Dedifferentiated amniotic fluid mesenchymal stem cell (primary cell): Measurements from ENCODE around the gene DMAC2L.
A peak's percentile ranks its signal among the peaks of the same experiment; 100 is the strongest.
"Not testable (repeated sequence)": the region's sequence is repeated elsewhere in the genome, so short reads cannot be mapped to it uniquely, and the experiment has no call there.

ENCODE experiments used
- DNase-seq: peaks from one replicate; pipeline ENCODE4 v3.0.0-alpha.2; 2016; ENCODE audit errors: extremely low spot score

Gene DMAC2L, protein sequence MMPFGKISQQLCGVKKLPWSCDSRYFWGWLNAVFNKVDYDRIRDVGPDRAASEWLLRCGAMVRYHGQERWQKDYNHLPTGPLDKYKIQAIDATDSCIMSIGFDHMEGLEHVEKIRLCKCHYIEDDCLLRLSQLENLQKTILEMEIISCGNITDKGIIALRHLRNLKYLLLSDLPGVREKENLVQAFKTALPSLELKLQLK

DNA sequence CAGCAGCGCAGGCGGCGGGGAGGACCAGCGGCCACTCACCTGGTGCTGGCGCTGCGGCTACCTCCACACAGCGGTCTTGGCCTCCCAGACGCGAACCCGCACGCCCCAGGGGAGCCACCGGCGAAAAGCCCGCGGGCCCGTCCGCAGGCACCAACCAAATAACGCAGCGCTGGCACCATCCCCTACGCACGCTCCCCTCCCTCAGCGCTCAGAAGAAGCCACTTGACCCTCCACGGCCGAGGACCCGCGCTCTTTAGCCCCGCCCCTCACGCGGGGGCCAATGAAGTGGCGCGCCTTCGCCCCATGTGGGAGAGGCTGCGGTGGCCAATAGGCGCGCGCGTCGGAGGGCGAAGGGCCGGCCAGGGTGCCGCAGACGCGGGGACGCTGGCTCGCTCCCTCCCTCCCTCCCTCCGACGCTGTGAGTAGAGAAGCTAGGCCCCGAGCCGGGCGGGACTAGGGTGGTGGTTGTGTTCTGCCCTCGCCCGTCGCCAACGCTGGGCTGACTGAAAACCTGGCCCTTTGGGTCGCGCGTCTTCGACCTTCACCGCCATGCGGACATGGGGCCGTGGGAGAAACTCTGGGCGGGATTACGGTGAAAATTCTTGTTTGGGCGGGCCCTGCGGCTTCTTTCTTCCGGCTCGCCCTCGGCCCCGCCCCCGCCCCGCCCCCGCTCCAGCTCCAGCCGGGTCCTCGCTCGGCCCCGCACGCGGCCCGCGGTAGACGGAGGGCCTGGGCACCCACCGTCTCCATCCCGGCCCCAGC lies at the start of gene DMAC2L, which contains the start of gene L2HGDH:
TSS of gene DMAC2L (plus strand) at position 353 of the 762 bp plus-strand sequence. CDS start 9,164 bp downstream, outside the sequence.
TSS of gene L2HGDH (minus strand) at position 258 of the 762 bp plus-strand sequence. CDS start at position 179, 79 bp downstream.
- DNase-seq = peak; percentile 92

DNA sequence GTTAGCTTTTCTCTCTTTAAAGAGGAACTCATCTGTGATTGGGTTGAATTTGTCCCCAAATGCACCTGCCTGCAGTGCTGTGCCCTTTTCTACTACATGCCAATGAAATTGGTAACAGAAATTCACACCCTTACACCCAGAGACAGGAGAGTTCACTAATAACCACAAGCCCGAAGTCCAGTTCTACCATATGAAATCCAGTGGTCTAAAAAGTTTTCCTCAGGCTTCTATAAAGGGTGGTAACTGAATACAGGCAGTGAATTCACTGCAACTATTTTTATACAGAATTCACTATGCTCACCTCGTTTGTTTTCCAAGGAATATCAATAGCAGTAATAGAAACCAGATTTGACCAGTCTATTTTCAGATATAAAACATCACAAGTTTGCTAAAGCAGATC lies 49.3 kb upstream of the DMAC2L start:
- DNase-seq = no peak

DNA sequence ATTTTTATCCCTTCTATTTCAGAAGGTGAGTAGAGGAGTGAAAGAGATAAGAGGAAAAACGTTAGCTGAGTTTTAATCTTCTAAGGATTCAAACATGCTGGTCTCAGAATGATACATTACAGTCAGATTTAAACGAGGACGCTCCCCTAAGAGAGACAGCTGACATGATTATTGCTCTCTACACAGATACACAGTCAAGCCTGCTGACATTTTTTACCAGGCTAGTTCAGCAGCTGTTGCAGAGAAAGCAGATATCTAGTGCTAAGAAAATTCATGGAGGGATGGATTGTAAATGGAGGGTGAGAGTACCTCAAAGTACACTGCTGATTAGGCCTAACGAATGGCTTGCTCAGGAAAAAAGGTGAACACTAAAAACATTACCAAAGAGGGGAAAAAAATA lies 48.8 kb upstream of the DMAC2L start:
- DNase-seq = no peak

DNA sequence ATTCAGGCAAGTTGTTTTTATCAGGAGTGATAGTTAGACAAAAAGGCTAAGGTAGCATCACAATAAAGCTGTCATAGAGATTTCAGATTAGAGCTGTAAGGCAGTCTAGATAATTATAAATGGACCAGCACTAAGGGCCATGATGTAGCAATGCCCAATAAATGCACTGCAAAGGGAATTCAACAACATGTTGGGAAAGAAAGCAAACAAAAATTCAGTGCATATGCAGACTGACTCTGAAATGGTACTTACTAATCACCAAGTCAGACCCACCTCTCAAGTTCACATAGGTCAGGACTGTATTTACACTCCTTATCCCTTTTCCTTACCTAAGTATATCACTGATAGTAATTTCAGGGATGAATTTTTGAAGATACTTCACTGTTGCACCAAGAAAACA lies 47.1 kb upstream of the DMAC2L start:
- no peak for DNase-seq

DNA sequence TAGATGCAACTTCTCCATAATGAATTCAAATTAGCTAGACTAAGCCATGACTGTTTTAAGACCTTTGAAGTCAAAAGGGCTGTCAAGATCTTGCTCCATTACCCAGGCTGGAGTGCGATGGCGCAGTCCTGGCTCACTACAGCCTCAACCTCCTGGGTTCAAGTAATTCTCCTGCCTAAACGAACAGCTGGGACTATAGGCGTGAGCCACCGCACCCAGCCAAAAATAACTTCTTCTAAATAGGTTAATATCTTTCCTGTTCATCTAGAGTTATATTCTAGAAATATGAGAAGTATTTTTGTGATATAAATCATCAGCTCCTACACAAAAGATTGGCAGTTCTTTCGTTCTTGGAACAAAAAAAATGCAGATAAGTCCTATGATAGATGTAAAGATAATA lies 41.2 kb upstream of the DMAC2L start:
- no peak for DNase-seq

DNA sequence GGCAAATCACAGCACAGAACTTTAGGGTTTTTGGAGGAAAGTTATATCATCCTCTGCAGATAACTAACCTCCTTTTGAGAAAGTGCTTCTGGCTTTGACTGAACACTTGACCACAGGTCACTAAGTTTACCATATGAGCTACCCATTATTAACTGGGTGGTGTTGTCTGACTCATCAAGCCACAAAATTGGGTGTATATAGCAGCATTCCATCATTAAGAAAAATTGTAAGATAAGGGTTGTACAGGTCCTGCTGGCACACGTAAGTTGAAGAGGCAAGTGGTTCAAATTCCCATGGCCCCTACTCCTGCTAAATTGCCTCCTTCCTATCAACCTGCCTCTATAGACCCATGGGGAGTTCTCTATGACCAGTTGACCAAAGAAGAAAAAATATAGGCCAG lies 39.6 kb upstream of the DMAC2L start:
- DNase-seq = no peak

DNA sequence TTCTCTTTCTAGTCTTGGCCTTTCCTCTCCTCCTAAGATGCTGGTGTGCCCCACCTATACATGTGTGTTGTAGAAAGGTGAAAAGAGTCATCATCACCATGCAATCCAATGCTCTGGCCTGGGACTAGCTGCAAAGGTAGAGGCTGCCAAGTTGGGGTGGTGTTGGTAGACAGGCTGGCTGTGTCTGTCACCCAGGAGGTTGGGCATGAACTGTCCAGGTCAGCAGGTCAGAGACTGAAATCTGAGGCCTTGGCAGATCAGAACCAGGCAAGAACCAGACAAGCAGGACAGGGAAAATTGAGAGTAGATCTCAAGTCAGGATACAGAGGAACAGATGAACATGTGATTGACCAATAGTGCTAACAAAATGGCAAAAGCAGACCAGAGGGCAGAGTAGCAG lies 26.3 kb upstream of the DMAC2L start:
- no peak for DNase-seq

DNA sequence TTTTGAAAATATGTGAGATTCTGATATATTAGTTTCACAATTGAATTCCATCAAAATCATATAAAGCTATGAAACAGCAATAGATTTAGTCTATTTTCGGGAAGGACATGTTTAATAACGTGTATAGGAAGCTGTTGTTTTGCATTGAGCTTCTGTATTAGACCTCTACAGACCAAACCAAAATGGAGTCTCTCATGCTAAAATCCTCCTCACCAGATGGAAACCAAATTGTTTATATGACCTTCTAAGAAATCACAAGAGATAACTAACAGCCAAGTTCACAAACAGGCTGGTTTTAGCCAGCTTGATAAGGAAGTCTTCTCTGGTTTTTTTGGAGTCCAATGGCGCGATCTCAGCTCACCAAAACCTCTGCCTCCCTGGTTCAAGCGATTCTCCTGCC lies 24.0 kb upstream of the DMAC2L start:
- DNase-seq = no peak

DNA sequence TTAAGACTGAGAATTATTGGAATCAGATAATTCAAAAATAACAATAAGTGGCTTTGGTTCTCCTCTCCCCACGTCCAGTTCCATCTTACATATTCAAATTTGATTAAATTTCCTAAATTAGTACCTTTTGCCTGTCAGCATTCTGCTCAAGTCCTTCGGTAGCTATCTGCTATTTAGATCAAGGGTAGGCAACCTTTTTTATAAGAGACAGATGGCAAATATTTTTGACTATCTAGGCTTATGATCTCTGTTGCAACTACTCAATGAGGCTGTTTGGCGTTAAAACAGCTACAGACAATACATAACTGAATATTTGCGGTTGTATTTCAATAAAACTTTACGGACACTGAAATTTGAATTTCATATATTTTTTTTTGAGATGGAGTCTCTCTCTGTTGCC lies 21.8 kb upstream of the DMAC2L start:
- DNase-seq = no peak

DNA sequence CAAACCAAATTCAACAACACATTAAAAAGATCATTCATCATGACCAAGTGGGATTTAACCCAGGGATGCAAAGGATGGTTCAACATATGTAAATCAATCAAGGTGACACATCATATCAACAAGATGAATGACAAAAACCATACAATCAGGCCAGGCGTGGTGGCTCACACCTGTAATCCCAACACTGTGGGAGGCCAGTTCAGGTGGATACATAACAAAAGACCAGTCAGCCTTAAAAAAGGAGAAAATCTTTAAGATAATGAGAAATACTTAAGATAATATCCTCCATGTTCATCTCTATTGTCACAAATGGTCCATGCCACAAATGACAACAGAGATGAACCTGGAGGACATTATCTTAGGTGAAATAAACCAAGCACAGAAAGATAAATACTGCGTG lies 12.5 kb upstream of the DMAC2L start:
- no peak for DNase-seq

DNA sequence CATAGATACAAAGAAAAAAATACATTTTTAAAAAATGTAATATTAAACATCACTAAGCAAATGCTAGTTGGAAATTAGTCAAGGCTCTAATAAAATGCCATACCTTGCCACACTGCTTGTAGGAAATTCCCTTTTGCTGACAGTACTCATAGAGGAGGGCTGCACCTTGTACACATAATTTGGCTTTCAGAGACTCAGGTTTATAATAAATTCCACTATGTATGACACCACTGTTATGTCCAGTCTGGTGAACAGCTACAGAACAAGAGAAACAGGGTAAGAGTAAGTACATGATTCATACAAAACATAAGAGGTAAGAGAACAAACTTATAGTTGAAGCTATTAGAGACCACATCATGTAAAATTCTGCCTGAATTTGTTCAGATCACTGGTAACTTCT lies 10.2 kb upstream of the DMAC2L start:
- DNase-seq = no peak

DNA sequence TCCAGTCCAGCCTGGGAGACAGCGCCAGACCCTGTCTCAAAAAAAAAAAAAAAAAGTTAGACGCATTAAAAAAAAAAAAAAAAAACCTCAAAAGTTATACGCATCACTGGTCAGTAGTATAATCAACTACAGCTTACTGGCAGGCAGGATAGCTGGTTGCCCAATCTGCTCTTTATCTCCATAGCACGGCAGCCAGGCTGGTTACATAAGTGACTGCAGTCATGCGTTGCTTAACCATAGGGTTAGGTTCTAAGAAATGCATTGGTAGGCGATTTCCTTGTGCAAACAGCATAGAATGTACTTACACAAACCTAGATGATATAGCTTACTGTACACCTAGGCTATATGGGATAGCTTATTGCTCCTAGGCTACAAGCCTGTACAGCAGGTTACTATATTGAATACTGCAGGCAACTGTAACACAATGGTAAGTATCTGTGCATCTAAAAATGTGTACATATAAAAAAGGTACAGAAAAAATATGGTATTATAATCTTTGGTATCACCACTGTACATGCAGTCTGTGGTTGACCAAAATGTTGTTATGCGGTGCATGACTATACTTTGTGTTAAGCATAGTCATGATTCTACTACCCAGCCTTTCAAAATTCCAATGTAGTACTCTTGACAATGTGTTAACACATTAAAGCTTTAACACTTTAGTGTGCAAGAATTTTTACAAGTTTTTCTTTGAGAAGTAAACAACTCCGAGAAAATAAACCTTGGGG lies 8.2 kb upstream of the DMAC2L start:
- no peak for DNase-seq

DNA sequence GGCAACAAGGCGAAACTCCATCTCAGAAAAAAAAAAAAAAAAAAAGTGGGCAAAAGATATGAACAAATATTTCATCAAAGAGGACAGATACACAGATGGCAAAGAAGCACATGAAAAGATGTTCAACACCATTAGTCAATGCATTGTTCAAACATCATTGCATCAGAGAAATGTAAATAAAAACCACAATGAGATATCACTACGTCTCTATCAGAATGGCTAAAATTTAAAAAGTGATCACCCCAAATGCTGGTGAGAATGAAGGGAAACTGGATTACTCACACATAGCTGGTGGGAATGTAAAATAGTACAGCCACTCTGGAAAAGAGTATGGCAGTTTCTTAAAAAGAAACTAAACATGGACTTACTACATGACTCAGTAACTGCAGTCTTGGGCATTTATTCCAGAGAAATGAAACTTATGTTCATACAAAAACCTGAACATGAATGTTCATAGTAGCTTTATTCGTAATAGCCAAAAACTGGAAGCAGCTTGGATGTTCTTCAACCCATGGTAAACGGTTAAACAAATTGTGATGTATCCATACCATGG lies 3.7 kb upstream of the DMAC2L start:
- DNase-seq = no peak

DNA sequence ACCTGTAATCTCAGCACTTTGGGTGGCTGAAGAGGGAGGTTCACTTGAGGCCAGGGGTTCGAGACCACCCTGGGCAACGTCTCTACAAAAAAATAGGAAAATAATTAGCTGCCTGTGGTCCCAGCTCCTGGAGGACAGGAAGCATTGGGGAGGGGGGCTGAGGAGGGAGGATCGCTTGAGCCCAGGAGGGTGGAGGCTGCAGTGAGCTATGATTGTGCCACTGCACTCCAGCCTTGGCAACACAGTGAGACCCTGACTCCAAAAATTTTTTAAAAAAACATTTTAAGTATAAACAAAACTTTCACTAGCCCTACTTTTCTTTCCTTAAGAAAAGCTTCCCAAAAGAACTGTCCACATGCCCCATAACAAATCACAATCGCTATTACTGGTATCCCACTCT lies 1.7 kb upstream of the DMAC2L start:
- no peak for DNase-seq

DNA sequence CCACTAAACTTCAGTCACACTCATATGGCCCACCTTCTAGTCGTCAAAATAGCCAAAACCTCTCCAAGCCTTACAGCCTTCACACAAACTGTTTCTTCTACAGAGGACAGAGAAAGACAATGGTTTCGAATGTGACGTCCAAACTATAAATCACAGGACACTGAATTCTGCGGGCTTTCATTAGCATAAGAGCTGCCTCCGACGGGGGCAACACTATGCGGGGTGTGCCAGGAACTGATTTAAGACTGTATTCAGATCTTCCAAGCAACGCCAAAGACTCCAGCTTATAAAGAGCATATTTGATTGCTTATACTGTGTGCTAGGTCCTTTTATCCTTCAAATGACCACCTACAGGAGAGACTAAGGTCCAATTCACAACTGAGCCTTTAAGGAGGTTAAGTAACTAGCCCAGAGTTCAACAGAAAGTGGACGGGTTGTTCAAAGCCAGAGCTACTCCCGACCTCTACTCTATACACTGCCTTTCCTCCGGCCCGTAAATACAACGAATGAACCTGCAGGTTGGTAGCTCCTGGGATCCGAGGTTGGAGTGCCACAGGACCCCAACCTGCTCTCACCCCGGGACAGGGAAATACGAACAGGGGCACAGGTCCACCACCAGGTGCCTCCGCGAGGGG lies 670 bp upstream of the DMAC2L start:
- DNase-seq = no peak

DNA sequence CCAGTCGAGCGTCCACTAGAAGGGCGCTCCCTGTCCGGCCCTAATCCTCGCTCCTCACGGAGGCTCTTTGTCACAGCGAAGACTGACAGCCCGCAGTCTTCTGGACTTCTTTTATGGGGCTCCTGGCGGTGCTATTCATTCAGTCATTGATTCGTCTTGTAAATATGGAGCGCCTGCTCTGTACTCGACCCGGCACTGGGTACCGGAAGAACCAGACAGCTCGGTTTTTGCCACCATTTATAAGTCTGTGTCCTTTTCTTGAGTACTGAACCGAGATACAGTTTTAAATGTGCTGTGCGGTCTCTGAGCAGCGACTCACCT lies 570 bp downstream of the DMAC2L start:
- DNase-seq = no peak

DNA sequence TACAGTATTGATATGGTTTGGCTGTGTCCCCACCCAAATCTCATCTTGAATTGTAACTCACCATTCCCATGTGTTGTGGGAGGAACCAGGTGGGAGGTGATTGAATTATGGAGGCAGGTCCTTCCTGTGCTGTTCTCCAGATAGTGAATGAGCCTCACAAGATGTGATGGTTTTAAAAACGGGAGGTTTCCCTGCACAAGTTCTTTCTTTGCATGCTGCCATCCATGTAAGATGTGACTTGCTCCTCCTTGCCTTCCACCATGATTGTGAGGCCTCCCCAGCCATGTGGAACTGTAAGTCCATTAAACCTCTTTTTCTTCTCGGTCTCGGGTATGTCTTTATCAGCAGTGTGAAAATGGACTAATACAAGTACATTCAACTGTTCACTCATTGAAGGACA lies 2.0 kb downstream of the DMAC2L start:
- not testable (repeated sequence) for DNase-seq

DNA sequence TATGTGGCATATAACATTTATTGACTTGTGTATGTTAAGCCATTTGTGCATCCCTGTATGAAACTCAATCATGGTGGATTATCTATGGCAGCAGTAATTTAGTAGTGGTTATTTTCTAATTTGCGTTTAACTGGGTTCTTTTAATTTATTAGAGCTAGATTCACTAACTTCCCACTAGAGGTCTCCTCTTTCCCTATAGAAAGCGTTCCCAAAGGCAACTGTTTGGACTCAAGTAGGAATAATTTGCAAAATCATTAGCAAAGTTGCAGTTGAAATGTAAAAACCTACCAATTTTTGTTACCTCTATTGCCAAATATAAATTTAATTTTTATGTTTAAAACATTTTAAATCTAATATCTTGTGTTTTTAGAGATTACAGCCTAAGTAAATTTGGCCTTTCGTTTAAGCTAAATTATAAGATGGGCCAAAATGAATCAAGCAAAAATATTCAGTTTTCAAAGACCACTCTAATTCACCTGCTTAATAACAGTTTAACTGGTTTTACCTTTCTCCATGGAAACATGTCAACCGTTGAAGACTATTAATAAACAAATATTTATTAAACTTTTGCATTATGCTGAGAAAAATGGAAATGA lies 6.0 kb downstream of the DMAC2L start:
- peak; percentile 44 for DNase-seq

DNA sequence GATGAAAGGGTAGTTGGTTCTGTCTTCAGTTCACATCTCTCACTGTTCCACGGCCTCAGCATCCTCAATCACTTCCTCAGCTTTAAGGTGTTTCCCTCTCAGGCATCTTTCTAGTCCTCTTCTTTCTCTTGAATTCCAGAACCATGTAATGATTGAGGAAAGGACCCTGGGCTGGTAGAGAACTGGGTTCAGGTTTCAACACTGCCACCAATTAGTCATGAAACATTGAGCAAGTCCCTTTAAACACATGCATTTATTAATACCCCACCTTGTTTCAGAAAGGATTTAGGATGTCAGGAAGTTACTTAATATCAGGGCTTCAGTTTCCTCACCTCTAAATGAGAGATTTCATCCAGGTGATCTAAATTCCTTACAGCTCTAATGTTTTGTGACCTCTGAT lies 7.2 kb downstream of the DMAC2L start:
- no peak for DNase-seq

DNA sequence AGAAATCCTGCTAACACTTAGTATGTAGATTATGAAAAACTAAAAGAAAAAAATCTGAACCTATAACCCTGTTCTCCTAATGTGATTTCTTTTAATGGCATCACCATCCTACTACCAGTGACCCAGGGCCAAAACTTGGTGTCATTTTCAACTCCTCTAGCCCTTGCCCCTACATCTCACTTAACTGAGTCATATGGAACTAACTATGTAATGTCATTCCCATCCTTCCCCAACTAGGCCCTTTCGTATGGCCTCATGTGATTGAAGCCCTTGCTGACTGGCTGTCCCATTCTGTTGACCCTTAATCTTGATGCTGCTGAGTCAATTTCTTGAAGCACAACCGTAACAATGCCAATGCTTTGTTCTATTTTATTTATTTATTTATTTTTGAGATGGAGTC lies 7.6 kb downstream of the DMAC2L start:
- DNase-seq = no peak

DNA sequence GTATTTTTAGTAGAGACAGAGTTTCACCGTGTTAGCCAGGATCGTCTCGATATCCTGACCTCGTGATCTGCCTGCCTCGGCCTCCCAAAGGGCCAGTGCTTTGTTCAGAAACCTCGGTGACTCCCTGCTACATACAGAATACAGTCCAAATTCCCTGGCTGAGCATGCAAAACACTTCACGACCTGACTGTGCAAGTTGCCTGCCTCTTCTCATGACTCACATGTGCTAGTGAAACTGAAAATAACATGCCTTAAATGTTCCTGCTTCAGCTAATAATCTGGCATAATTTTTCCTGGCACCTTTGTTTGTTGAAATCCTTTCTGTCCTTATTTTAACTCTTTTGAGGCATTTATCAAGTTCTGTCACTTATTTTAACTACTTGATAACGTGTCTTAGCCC lies 8.2 kb downstream of the DMAC2L start:
- DNase-seq = no peak
